Endothelial cell of umbilical vein (primary cell): Measurements from ENCODE around the gene PRPF19. TPM values are rescaled to one million over a fixed set of nuclear protein-coding genes. Genes with fewer than 3 reads are reported as not detected.

Source experiments
- BruUV-seq: library from RNA; stranded (reverse); fragments of 400-500 nt; replicated peaks from 2 replicates; lab custom pipeline; 2021; lab: Mats Ljungman, UMichigan
- CTCF ChIA-PET: fragments of 300-600, 350-600 bp; sonication (Branson Sonifier 250); formaldehyde crosslinking; loops from one replicate; lab custom pipeline; 2021; ENCODE audit warnings: antibody characterized with exemption, inconsistent platforms; lab: Charles Lee
- POLR2A ChIA-PET: fragments of 300-600, 350-600 bp; sonication (Branson Sonifier 250); formaldehyde crosslinking; loops from one replicate; lab custom pipeline; 2021; ENCODE audit warnings: antibody characterized with exemption, inconsistent platforms; lab: Charles Lee
- DNase-seq: peaks from one replicate; pipeline ENCODE4 v3.0.0-alpha.2; 2011; ENCODE audit warnings: low read depth, low spot score
- FAIRE-seq: peaks from 2 replicates; lab custom pipeline; 2011; peaks lifted over from hg19 to GRCh38; lab: Jason Lieb, UNC
- H2AFZ ChIP-seq: 2 replicates; pipeline ENCODE4 v1.6.0; 2012; ENCODE audit warnings: low read depth, low read length, control low read depth, inconsistent platforms
- H3K27ac ChIP-seq: 2 replicates; pipeline ENCODE4 v1.5.1; 2011; ENCODE audit warnings: low read depth, mild to moderate bottlenecking, control low read depth, low read length, moderate library complexity; ENCODE audit not compliant: insufficient read depth
- H3K27me3 ChIP-seq, 2 experiments: 2 replicates each; pipeline versions ENCODE4 v1.6.0 to v1.6.1; 2011; ENCODE audit warnings: low read length in 2 of 2, mixed read lengths in 1 of 2; ENCODE audit not compliant: control insufficient read depth in 2 of 2, insufficient read depth in 2 of 2
- H3K36me3 ChIP-seq, 2 experiments: 2 replicates in 1 of 2; 3 replicates in 1 of 2; pipeline ENCODE4 v1.5.1; 2011; ENCODE audit warnings: low read length in 2 of 2, mild to moderate bottlenecking in 1 of 2, moderate library complexity in 1 of 2; ENCODE audit not compliant: control insufficient read depth in 2 of 2, insufficient read depth in 2 of 2; ENCODE audit errors: extremely low read depth in 1 of 2
- H3K4me1 ChIP-seq: 3 replicates; pipeline ENCODE4 v1.5.1; 2011; ENCODE audit warnings: mild to moderate bottlenecking, low read length; ENCODE audit not compliant: control insufficient read depth, insufficient read depth; ENCODE audit errors: extremely low read depth
- H3K4me2 ChIP-seq: 2 replicates; pipeline ENCODE4 v1.6.1; 2011; ENCODE audit warnings: low read length, control low read depth, mixed read lengths; ENCODE audit not compliant: insufficient read depth
- H3K4me3 ChIP-seq, 3 experiments: fragments of 200-600 bp in 1 of 3; sonication (generic), shearing (Covaris generic) in 1 of 3; replicated peaks in 1 of 3; 2 replicates each; pipeline ENCODE4 v1.5.1; 2011 to 2016; ENCODE audit warnings: control low read depth in 3 of 3, low read length in 3 of 3, mild to moderate bottlenecking in 2 of 3, inconsistent platforms in 1 of 3, low read depth in 1 of 3, moderate library complexity in 1 of 3; ENCODE audit not compliant: insufficient read depth in 1 of 3
- H3K79me2 ChIP-seq: 2 replicates; pipeline ENCODE4 v1.6.0; 2012; ENCODE audit warnings: low read length, inconsistent platforms; ENCODE audit not compliant: control insufficient read depth, insufficient read depth
- H3K9ac ChIP-seq: replicated peaks from 2 replicates; pipeline ENCODE3; 2011; ENCODE audit warnings: low read length, control low read depth; ENCODE audit not compliant: insufficient read depth; ENCODE audit errors: extremely low read depth
- H3K9me1 ChIP-seq: replicated peaks from 3 replicates; pipeline ENCODE4 v1.6.0; 2011; ENCODE audit warnings: mild to moderate bottlenecking, low read length; ENCODE audit not compliant: control insufficient read depth, insufficient read depth; ENCODE audit errors: extremely low read depth
- H3K9me3 ChIP-seq: replicated peaks from 2 replicates; pipeline ENCODE4 v1.5.1; 2012; ENCODE audit warnings: low read length, inconsistent platforms; ENCODE audit not compliant: control insufficient read depth, insufficient read depth
- H4K20me1 ChIP-seq: replicated peaks from 2 replicates; pipeline ENCODE3; 2011; ENCODE audit warnings: mild to moderate bottlenecking, low read length; ENCODE audit not compliant: control insufficient read depth, insufficient read depth; ENCODE audit errors: extremely low read depth
- FOS ChIP-seq: IDR thresholded peaks from 2 replicates; pipeline ENCODE4 v1.6.1; 2011; ENCODE audit warnings: mild to moderate bottlenecking, low read length, moderate library complexity, borderline replicate concordance; ENCODE audit not compliant: insufficient read depth
- JUN ChIP-seq: IDR thresholded peaks from 2 replicates; pipeline ENCODE4 v1.6.1; 2011; ENCODE audit warnings: borderline replicate concordance, low read depth; ENCODE audit not compliant: insufficient read length, insufficient read depth
- MYC ChIP-seq: IDR thresholded peaks from one replicate; pipeline ENCODE4 v1.6.1; 2011; ENCODE audit warnings: mild to moderate bottlenecking, low read depth, low read length
- POLR2A ChIP-seq: IDR thresholded peaks from 2 replicates; pipeline ENCODE4 v1.6.1; 2012; ENCODE audit warnings: low read depth, mild to moderate bottlenecking, control low read depth, low read length
- dilution Hi-C: fragments of 300-500 bp; cut with MboI; formaldehyde crosslinking; loops from one replicate; pipeline ENCODE4 v1.15.0; 2019; ENCODE audit warnings: low sequenced_read_pairs; ENCODE audit not compliant: extremely low pct_ligation_motif_present
- intact Hi-C: fragments of 100-400 bp; cut with micrococcal nuclease; formaldehyde crosslinking; loops from one replicate; pipeline ENCODE4 v1.10.0; 2022
- polyA plus RNA-seq, 4 experiments: library from polyadenylated mRNA; depleted of rRNA in 3 of 4; stranded (reverse) in 3 of 4; unstranded in 1 of 4; fragments of >200 nt; gene quantifications; 2 replicates each; pipeline versions ENCODE4 v1.2.1 to v1.2.3, GENCODE V29; 2011 to 2012; ENCODE audit warnings: missing spikeins in 1 of 4
- total RNA-seq: library from RNA; stranded (reverse); gene quantifications from 2 replicates; pipeline ENCODE4 v1.2.3, GENCODE V29; 2021
- TF ChIP-seq, protein P1 (sequence below), 2 donors: IDR thresholded peaks; 1 replicate in 1 of 2; 2 replicates in 1 of 2; pipeline ENCODE4 v1.5.1; 2011; ENCODE audit warnings: low read length in 2 of 2, mild to moderate bottlenecking in 2 of 2, moderate library complexity in 2 of 2, control low read depth in 1 of 2, inconsistent platforms in 1 of 2, low read depth in 1 of 2; ENCODE audit not compliant: insufficient read depth in 1 of 2; ENCODE audit errors: extremely low read depth in 1 of 2
- TF ChIP-seq, protein P2 (sequence below): IDR thresholded peaks from 2 replicates; pipeline ENCODE4 v1.6.1; 2011; ENCODE audit not compliant: insufficient read depth, insufficient read length

The PRPF19 gene
- total and polyA plus RNA-seq, 2 donors (not counting 3 experiments of a cell fraction or from before 2014, with no cell fraction given) = 97.1 to 126 TPM

DNA sequence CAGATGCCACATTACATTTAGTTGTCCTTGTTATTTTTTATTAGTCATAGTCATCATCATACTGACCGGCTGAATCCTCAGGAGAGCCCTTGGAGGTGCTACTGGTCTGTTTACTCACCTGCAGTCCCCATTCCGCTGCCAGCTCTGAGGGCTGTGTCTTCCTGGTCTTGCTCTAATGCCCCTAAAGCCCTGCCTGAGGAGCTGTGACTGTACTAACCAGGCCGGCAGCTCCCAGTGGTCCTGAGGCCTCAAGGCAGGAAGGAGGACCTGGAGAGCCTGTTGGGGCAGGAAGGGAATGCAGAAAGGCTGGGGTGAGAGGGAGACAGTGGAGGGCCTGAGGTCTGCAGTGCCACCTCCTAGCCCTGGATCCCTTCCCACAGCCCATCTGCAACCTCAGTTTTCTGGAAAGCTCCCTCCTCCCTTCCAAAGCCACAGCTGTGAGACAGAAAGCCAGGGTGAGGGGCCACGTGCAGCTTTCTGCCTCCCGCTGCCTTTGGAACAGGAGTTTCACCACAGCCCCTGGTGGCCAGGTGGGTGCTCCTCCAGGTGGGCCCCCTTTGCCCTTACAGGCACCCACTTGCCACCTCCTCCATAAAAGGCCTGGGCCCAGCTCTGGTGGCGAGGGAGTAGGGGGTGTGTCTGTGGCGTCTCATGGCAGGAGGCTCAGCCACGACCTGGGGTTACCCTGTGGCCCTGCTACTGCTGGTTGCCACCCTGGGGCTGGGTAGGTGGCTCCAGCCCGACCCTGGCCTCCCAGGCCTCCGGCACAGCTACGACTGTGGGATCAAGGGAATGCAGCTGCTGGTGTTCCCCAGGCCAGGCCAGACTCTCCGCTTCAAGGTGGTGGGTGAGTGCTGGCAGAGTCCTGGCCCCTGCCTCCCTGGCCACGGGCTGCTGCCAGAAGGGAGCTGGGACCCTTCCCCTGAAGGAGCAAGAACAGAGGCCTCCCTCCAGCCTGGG lies 39.2 kb downstream of the PRPF19 start, which contains the start of gene ZP1:
Gene ZP1, plus strand, starts transcription at position 632 of the 960 bp plus-strand sequence. Its CDS starts 20 bp downstream, at position 652.
- Histone ChIP-seq H3K4me1 (no peaks in the 10 kb centered on the region), H3K27me3 (no peaks in the 10 kb centered on the region), H3K27ac (no peak within 1 kb of the TSS), H3K79me2 (no peaks in the 10 kb centered on the region), H3K9me1 (no peaks in the 10 kb centered on the region), H3K9me3 (no peaks in the 10 kb centered on the region), H3K9ac (no peak within 1 kb of the TSS), H3K4me2 (no peak within 1 kb of the TSS), H3K36me3 (no peaks in the 10 kb centered on the region), H3K4me3 (no peak within 1 kb of the TSS), H2AFZ (no peak within 1 kb of the TSS), H4K20me1 (no peaks in the 10 kb centered on the region)
- CTCF ChIA-PET = interaction anchor here (1.2 to 2.2 kb wide), 6 partner anchors 12 to 36 kb away, joined by 3 to 11 read pairs (median 6); partner anchors contain the start of gene PTGDR2
- no peak for FAIRE-seq
- TF ChIP-seq FOS (no peak), JUN (no peak), POLR2A (no peak), MYC (no peak)
- TF ChIP-seq, protein P1, sequence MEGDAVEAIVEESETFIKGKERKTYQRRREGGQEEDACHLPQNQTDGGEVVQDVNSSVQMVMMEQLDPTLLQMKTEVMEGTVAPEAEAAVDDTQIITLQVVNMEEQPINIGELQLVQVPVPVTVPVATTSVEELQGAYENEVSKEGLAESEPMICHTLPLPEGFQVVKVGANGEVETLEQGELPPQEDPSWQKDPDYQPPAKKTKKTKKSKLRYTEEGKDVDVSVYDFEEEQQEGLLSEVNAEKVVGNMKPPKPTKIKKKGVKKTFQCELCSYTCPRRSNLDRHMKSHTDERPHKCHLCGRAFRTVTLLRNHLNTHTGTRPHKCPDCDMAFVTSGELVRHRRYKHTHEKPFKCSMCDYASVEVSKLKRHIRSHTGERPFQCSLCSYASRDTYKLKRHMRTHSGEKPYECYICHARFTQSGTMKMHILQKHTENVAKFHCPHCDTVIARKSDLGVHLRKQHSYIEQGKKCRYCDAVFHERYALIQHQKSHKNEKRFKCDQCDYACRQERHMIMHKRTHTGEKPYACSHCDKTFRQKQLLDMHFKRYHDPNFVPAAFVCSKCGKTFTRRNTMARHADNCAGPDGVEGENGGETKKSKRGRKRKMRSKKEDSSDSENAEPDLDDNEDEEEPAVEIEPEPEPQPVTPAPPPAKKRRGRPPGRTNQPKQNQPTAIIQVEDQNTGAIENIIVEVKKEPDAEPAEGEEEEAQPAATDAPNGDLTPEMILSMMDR (IDR thresholded peaks at IDR 0.05; ENCODE audit: extremely low read depth in 1 of 2, insufficient read depth in 1 of 2, low read depth in 1 of 2, low read length in 2 of 2) = no peak
- TF ChIP-seq, protein P2, sequence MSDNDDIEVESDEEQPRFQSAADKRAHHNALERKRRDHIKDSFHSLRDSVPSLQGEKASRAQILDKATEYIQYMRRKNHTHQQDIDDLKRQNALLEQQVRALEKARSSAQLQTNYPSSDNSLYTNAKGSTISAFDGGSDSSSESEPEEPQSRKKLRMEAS = no peak
- no TSS peak for BruUV-seq
- no peak for DNase-seq
- POLR2A ChIA-PET = no interaction called here
- intact Hi-C loops (no loop called here), dilution Hi-C loops (no loop called here)
